Measurements from ENCODE around the gene ABCC9. TPM values are rescaled to one million over a fixed set of nuclear protein-coding genes. Genes with fewer than 3 reads are reported as not detected.
"Not testable (repeated sequence)": the region's sequence is repeated elsewhere in the genome, so short reads cannot be mapped to it uniquely, and the experiment has no call there.

ABCC9 gene
- total RNA-seq, 1 donor from 2014 or later: 33.3 TPM

DNA sequence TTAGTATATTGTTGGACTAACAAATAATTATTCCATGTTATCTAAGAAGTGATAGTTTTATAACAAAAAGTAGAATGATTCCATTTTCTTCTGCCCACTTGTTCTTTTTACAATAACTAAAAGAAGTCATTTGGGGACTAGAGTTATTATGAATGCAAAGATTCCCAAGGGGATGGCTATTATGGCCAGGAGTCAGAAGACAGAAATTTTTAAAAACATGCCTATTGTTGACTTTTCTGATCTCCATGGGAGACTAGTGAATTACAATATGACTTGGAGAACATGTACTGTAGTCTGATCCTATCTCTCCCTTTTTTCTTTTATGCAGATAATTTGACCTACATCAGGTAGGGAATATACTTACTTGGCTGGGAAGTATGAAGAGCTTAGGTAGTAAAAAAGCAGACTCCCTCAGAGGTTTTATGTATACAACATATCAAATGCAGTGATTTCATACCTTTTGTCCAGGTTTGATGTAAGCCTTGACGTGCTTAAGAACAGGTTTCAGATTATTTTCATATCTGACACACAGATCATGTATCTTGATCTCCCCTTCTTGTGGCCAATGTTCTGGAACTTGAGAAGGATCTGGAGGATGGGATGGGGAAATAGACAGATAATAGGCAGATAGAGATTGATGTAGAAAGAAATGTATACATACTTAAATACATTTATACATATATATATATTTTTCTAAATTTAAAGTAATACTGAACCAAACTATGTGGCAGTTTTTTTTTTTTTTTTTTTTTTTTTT, 125.7 kb downstream of the ABCC9 start:
- DNase-seq (ENCODE audit: low spot score): no peak

DNA sequence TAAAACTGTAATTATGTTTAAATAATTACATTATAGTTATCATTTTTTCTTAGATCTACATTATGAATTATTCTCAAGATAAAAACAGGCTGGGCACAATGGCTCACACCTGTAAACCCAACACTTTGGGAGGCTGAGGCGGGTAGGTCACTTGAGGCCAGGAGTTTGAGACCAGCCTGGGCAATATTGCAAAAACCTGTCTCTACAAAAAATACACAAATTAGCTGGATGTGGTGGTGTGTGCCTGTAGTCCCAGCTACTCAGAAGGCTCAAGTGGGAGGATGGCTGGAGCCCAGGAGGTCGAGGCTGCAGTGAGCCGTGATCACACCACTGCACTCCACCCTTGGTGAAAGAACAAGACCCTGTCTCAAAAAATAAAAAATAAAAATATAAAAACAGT, 126.4 kb downstream of the ABCC9 start:
- no peak for DNase-seq (ENCODE audit: low spot score)

GRCh38 chr12:21814327-21814726, 126.9 kb downstream of the ABCC9 start:
- no peak for DNase-seq (ENCODE audit: low spot score)

- DNase-seq (ENCODE audit: low spot score): no peak
Observed at GRCh38 chr12:21813751-21814150, 127.5 kb downstream of the ABCC9 start.

DNA sequence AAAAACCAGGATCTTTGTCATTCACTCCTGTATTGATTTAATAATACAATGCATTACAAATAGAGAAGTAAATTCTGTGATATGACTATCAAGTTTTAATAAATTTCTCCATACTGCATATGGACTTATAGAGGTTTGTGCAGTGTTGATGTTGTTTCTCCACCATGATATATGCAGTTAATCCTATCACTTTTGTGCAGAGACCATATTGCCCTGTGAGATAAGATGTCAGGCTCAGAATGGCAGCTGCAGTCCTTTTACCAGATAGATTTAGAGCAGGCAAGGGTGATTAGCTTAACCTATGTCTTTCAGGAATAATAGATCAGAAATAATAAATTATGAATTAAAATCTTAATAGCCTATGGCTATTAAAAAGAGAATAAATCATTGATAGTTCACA, 128.1 kb downstream of the ABCC9 start:
- no peak for DNase-seq (ENCODE audit: low spot score)

DNA sequence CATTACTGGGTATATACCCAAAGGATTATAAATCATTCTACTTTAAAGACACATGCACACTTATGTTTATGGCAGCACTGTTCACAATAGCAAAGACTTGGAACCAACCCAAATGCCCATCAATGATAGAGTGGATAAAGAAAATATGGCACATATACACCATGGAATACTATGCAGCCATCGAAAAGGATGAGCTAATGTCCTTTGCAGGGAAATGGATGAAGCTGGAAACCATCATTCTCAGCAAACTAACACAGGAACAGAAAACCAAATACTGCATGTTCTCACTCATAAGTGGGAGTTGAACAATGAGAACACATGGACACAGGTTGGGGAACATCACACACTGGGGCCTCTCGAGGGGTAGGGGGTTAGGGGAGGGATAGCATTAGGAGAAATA, 128.9 kb downstream of the ABCC9 start:
- DNase-seq (ENCODE audit: low spot score): not testable (repeated sequence)

GRCh38 chr12:21809100-21809499, 132.1 kb downstream of the ABCC9 start:
- no peak for DNase-seq (ENCODE audit: low spot score)

DNA sequence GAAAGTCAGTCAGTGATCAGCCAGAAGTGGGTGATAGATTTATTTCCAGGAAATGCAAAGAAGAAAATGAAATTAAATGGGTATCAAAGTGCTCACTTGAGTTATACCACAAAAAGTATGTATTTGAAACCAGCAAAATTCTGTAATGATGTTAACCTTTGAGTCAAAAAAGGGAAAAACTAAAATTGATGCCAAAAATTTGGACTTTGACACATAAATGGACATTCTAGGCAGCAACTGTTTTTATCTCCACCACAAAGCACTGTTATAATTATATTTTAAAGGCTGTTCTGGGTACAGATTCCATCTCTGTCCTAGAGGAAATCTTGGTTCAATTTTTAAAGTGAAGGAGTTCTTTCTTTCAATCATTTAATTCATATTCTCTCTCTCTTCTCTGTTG, 135.0 kb downstream of the ABCC9 start:
- no peak for DNase-seq (ENCODE audit: low spot score)

DNA sequence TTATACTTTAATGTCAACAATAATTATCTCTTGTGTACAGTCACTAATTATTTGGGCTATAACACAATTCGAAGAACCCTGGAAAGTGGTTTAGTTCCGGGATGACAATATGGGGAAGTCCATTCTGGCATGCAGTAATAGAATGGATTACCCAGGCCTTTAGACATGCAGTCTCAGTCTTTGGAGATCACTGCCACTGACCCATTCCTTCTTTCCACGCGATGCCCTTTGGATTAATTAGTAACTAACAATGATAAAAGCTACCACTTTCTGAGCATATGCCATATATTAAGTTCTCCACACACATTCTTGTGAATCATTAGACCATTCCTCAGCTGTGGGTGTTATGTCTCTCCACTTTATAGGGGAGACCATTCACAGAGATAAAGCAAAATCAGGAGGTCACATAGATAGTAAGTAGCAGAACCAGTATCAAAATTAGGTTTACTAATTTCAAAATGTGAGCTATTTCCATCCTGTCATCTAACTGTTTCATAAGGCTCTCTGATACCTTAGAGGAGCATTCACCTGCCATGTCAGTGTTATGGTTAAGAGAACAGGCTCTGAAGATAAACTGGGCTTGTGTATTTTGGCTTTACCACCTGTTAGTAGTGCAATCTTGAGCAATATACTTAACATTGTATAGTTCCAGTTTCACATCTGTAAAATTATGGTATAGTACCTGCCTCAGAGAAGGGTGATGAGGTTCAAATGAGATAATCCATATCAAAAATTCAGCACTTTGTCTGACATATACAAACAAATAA, 139.5 kb downstream of the ABCC9 start:
- no peak for DNase-seq (ENCODE audit: low spot score)

DNA sequence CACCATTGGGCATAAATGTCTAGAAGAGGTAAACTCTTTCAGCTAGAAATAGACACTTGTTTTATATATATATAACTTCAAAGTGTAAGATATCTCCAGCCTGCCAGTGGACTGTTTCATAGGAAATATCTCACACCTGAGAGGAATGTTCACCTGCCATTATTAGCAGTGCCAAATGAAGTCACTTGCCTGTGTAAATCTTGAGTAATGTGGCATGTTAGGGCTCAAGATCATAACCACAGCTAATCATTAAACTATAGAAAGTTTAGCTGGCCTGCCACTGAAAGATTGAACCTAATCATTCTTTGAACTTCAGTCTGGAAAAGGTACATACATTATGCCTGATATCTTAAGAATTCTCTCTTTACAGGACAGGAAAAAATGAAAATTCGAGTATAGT, 141.2 kb downstream of the ABCC9 start:
- peak; percentile 16 for DNase-seq (ENCODE audit: low spot score)

- DNase-seq (ENCODE audit: low spot score): no peak
Observed at GRCh38 chr12:21797539-21797938, 143.7 kb downstream of the ABCC9 start.

- no peak for DNase-seq (ENCODE audit: low spot score)
Observed at GRCh38 chr12:21795648-21796328, 145.4 kb downstream of the ABCC9 start.

GRCh38 chr12:21794807-21795595, 146.2 kb downstream of the ABCC9 start:
- not testable (repeated sequence) for DNase-seq (ENCODE audit: low spot score)

- DNase-seq (ENCODE audit: low spot score): not testable (repeated sequence)
Observed at GRCh38 chr12:21789687-21790086, 151.5 kb downstream of the ABCC9 start.

DNA sequence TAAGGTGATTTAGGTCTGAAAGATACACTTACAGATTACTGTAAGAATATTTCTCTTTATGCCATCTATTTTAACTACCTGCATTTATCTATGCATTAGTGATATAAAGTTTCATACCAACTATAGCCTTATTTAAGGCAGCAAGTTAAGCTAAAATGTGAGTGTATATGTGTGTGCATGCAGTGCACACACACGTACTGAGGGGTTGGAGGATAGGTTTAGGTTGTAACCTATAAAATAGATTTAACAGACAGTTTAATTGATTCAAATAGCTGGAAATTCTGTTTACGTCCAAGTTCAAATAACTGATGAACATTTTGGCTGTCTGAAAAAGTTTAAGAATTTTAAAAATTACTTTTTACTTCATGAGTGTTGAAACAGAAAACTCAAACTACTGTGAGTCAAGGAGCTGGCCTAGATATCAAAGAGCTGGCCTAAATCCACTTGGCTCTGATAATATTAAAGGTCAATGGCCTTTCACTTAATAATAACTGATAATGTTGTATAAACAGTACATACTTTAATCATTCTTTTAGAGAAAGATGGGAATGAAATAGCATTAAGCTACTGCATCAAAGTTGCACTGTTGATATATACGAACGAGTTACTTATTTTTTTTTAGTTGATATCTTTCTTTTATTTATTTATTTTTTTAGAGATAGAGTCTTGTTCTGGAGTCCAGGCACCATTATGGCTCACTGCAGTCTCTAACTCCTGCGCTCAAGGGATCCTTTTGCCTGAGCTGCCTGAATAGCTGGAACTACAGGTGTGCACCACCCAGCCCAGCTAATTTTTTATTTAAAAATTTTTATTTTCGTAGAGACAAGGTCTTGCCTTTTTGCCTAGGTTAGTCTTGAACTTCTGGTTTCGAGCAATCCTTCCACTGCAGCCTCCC, 152.9 kb downstream of the ABCC9 start:
- no peak for DNase-seq (ENCODE audit: low spot score)

DNA sequence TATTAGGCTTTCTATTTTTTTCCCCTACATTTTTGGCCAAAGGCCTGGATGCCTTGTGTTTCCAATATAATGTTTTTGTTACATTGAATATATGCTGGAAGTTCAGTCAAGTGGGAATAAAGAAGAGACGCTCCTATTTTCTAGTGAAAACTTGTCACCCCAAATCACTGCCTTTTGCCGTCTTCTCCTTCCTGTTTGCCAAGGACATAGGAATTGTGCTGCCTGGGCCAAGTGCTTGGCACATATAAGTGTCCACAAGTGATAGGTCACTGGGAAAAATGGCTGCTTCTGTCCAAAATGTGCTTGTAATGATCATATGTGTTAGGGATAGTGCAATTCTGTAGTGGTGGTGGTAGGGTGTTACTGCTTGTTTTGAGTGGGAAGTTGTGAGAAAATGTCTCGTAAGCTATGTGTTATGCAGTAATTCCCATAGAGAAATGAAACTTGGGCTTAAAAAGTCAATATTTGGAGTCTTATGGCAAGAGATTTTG, 155.1 kb downstream of the ABCC9 start:
- DNase-seq (ENCODE audit: low spot score): no peak

DNA sequence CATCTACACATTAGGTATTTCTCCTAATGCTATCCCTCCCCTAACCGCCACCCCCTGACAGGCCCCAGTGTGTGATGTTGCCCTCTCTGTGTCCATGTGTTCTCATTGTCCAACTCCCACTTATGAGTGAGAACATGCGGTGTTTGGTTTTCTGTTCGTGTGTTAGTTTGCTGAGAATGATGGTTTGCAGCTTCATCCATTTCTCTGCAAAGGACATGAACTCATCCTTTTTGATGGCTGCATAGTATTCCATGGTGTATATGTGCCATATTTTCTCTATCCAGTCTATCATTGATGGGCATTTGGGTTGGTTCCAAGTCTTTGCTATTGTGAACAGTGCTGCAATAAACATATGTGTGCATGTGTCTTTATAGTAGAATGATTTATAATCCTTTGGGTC, 158.5 kb downstream of the ABCC9 start:
- not testable (repeated sequence) for DNase-seq (ENCODE audit: low spot score)

DNA sequence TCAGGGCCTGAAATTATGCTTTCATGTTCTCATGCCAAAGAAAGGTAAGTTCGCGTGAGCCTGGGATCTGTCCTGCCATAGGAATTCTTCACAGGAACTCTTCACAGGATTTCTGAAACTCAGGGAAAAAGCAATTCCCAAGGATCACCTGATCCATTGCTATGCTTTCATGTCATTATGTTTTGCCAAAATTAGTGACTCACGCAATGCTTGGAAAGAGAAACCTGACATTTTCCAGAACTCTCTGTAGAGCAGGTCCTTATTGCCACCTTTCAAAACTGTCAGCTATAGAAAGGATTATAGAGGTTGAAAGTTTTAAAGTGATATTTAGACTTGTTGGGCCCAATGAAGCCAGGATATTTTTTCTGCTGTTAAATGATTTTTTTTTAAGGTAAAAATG, 160.4 kb downstream of the ABCC9 start:
- no peak for DNase-seq (ENCODE audit: low spot score)

GRCh38 chr12:21776175-21776574, 165.1 kb downstream of the ABCC9 start:
- DNase-seq (ENCODE audit: low spot score): no peak

- no peak for DNase-seq (ENCODE audit: low spot score)
Observed at GRCh38 chr12:21775133-21775820, 165.9 kb downstream of the ABCC9 start.
